Measurements from ENCODE around the gene CYB5A.

Gene CYB5A

GRCh38 chr18:74213429-74213828 is 78.3 kb downstream of the CYB5A start:
- DNase-seq (ENCODE audit: low spot score), result no peak

- no peak for DNase-seq (ENCODE audit: low spot score)
Measured at GRCh38 chr18:74204526-74205152, 87.1 kb downstream of the CYB5A start.

GRCh38 chr18:74203811-74204210 is 88.0 kb downstream of the CYB5A start:
- DNase-seq (ENCODE audit: low spot score), result no peak

Measured in pons (tissue), 1 donor.